ENCODE data around the gene STXBP5. TPM values are rescaled to one million over a fixed set of nuclear protein-coding genes. Genes with fewer than 3 reads are reported as not detected.

Gene STXBP5
- total and polyA plus RNA-seq, 4 donors, result 1.9 to 8.9 (median 4.8) TPM

DNA sequence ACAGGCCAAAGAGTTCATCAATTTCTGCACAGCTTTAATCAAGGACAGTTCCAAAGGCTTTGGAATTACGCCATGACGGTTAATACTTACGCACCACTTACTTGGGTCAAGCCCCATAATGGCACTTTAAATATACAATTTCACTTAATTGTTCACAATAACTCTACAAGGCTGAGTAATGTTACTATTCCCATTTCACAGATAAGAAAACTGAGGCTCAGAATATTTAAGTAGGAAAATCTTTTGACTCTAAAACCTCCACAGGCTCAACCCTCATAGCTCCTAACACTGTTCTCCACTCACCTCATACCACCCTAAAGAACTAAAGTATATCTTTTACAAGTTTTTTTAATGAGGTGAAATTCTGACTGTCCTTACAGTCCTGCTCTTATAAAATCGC, 212.4 kb downstream of the STXBP5 start:
- TF ChIP-seq GABPA (IDR thresholded peaks at IDR 0.05 in 1 of 2, conservative IDR thresholded peaks at IDR 0.05 in 1 of 2) (no peak), TAF1 (conservative IDR thresholded peaks at IDR 0.05) (no peak)
- TF ChIP-seq, protein P1, sequence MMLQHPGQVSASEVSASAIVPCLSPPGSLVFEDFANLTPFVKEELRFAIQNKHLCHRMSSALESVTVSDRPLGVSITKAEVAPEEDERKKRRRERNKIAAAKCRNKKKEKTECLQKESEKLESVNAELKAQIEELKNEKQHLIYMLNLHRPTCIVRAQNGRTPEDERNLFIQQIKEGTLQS (IDR thresholded peaks at IDR 0.05), result no peak
- Histone ChIP-seq H3K9ac (ENCODE audit: low read depth in 1 of 2, low read length in 2 of 2) (no peak overlapping the region), H3K9me3 (ENCODE audit: control insufficient read depth in 4 of 4, low read length in 3 of 4) (no peaks in the 10 kb centered on the region), H3K27ac (ENCODE audit: low read depth in 1 of 2, low read length in 2 of 2) (no peak overlapping the region), H3K36me3 (ENCODE audit: control insufficient read depth in 4 of 4, insufficient read depth in 3 of 4, low read depth in 1 of 4, low read length in 3 of 4) (no peaks in the 10 kb centered on the region), H3K4me1 (ENCODE audit: control insufficient read depth in 4 of 4, insufficient read depth in 4 of 4, low read length in 3 of 4) (no peaks in the 10 kb centered on the region), H3K27me3 (ENCODE audit: control insufficient read depth in 4 of 4, insufficient read depth in 4 of 4, low read length in 3 of 4) (no peaks in the 10 kb centered on the region), H3K4me3 (ENCODE audit: low read depth in 1 of 3, low read length in 3 of 3) (no peak overlapping the region)
- no peak for DNase-seq (ENCODE audit: low spot score)
- 90% methylated on average over 4 of the region's 4 CpGs for WGBS

DNA sequence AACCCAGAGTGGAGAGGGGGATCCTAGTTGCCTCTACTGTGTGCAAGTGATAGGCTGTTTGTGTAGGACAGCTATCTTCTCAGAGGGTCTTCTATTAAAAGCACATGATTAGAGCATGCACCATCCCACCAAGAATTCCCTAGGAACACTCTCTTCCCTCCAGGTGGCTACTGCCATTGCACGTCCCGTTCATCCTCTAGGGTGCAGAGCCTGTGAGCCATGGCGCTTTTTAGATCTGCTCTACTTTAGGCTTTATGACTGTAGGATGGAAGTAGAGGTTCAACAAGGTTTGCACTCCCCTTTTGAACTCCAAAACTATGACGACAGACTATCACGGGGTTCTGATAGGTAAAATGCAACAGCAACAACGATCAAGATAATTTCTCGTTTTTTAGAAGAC, 213.7 kb downstream of the STXBP5 start:
- H3K9me3 ChIP-seq (ENCODE audit: control insufficient read depth in 4 of 4, low read length in 3 of 4), result peaks cover 0 to 2% (median 0%) of the 10 kb centered on the region in 4 donors
- H3K4me1 ChIP-seq (ENCODE audit: control insufficient read depth in 4 of 4, insufficient read depth in 4 of 4, low read length in 3 of 4), result no peaks in the 10 kb centered on the region
- H3K4me3 ChIP-seq (ENCODE audit: low read depth in 1 of 3, low read length in 3 of 3), result no peak overlapping the region
- no peak for DNase-seq (ENCODE audit: low spot score)
- no peaks in the 10 kb centered on the region for H3K36me3 ChIP-seq (ENCODE audit: control insufficient read depth in 4 of 4, insufficient read depth in 3 of 4, low read depth in 1 of 4, low read length in 3 of 4)
- H3K9ac ChIP-seq (ENCODE audit: low read depth in 1 of 2, low read length in 2 of 2), result no peak overlapping the region
- no peaks in the 10 kb centered on the region for H3K27me3 ChIP-seq (ENCODE audit: control insufficient read depth in 4 of 4, insufficient read depth in 4 of 4, low read length in 3 of 4)
- no peak overlapping the region for H3K27ac ChIP-seq (ENCODE audit: low read depth in 1 of 2, low read length in 2 of 2)
- WGBS, result 80% methylated on average over 7 of the region's 7 CpGs
- TF ChIP-seq RXRA (IDR thresholded peaks at IDR 0.05), result no peak
- no peak for TF ChIP-seq FOXA1 (IDR thresholded peaks at IDR 0.05)

DNA sequence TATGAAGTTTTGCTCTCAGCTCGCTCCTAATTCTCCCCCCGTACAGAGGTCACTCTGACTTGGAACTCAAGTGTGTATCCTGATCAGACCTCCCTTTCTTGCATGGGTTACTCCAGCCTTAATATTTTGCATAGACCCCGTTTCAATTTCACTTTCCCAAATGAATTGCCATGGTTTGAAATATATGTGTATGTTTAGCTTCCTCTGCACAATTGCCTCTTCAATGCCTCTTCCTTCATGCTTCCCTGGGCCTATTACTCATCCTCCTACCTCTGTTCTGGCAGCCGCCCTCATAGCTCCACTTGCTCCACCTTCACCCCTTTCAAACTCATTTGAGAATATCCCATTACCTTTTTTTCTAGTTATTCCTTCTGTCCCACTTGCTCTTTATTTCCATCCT, 214.3 kb downstream of the STXBP5 start:
- no peak overlapping the region for H3K4me3 ChIP-seq (ENCODE audit: low read depth in 1 of 3, low read length in 3 of 3)
- no peak overlapping the region for H3K27ac ChIP-seq (ENCODE audit: low read depth in 1 of 2, low read length in 2 of 2)
- 80% methylated on average over 4 of the region's 4 CpGs for WGBS
- no peaks in the 10 kb centered on the region for H3K36me3 ChIP-seq (ENCODE audit: control insufficient read depth in 4 of 4, insufficient read depth in 3 of 4, low read depth in 1 of 4, low read length in 3 of 4)
- H3K27me3 ChIP-seq (ENCODE audit: control insufficient read depth in 4 of 4, insufficient read depth in 4 of 4, low read length in 3 of 4), result no peaks in the 10 kb centered on the region
- DNase-seq (ENCODE audit: low spot score), result no peak
- H3K9ac ChIP-seq (ENCODE audit: low read depth in 1 of 2, low read length in 2 of 2), result no peak overlapping the region
- TF ChIP-seq YY1 (IDR thresholded peaks at IDR 0.05) (no peak), HNF4G (IDR thresholded peaks at IDR 0.05) (no peak), FOXA1 (IDR thresholded peaks at IDR 0.05) (no peak), NR2F2 (IDR thresholded peaks at IDR 0.05) (no peak), RAD21 (IDR thresholded peaks at IDR 0.05) (no peak), FOXA2 (IDR thresholded peaks at IDR 0.05) (no peak)
- TF ChIP-seq, protein P2, sequence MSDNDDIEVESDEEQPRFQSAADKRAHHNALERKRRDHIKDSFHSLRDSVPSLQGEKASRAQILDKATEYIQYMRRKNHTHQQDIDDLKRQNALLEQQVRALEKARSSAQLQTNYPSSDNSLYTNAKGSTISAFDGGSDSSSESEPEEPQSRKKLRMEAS (IDR thresholded peaks at IDR 0.05), result no peak
- H3K4me1 ChIP-seq (ENCODE audit: control insufficient read depth in 4 of 4, insufficient read depth in 4 of 4, low read length in 3 of 4), result no peaks in the 10 kb centered on the region
- peaks cover 0 to 2% (median 0%) of the 10 kb centered on the region in 4 donors for H3K9me3 ChIP-seq (ENCODE audit: control insufficient read depth in 4 of 4, low read length in 3 of 4)

DNA sequence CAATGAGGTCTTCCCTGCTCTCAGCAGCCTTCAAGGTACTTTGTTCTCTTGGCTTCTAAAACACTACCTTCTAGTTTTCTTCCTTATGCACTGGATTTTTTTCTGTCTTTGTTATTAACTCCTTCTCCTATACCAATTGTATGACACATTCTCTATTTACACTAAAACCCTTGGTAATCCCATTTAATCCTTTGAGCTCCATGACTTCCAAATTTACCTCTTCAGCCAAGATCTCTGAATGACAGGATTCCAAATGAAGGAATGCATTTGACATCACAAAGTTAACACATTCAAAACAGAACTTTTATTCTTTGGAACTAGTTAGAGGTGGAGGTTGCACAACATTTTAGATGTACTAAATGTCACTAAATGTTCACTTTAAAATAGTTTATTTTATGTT, 217.7 kb downstream of the STXBP5 start:
- Histone ChIP-seq H3K36me3 (ENCODE audit: control insufficient read depth in 4 of 4, insufficient read depth in 3 of 4, low read depth in 1 of 4, low read length in 3 of 4) (no peaks in the 10 kb centered on the region), H3K27me3 (ENCODE audit: control insufficient read depth in 4 of 4, insufficient read depth in 4 of 4, low read length in 3 of 4) (no peaks in the 10 kb centered on the region), H3K4me3 (ENCODE audit: low read depth in 1 of 3, low read length in 3 of 3) (no peak overlapping the region), H3K4me1 (ENCODE audit: control insufficient read depth in 4 of 4, insufficient read depth in 4 of 4, low read length in 3 of 4) (no peaks in the 10 kb centered on the region), H3K9me3 (ENCODE audit: control insufficient read depth in 4 of 4, low read length in 3 of 4) (peaks cover 0 to 2% (median 0%) of the 10 kb centered on the region in 4 donors), H3K9ac (ENCODE audit: low read depth in 1 of 2, low read length in 2 of 2) (no peak overlapping the region), H3K27ac (ENCODE audit: low read depth in 1 of 2, low read length in 2 of 2) (no peak overlapping the region)
- TF ChIP-seq YY1 (IDR thresholded peaks at IDR 0.05) (no peak), FOXA1 (IDR thresholded peaks at IDR 0.05) (no peak)
- TF ChIP-seq, protein P2 (IDR thresholded peaks at IDR 0.05), result no peak
- DNase-seq (ENCODE audit: low spot score), result no peak

All from liver (tissue), 9 donors.